ENCODE results near the gene ILDR1.

GRCh38 chr3:122067214-122067550, 45.1 kb upstream of the ILDR1 start:
- no peak for TF ChIP-seq CTCF (IDR thresholded peaks at IDR 0.05)
- TF ChIP-seq POLR2A (IDR thresholded peaks at IDR 0.05): no peak
- no peak for TF ChIP-seq POLR2AphosphoS5 (IDR thresholded peaks at IDR 0.05)
